ENCODE measurements around the gene SNX3. TPM values are rescaled to one million over a fixed set of nuclear protein-coding genes. Genes with fewer than 3 reads are reported as not detected.

Gene SNX3
- total RNA-seq, 1 donor from 2014 or later: 208 TPM

DNA sequence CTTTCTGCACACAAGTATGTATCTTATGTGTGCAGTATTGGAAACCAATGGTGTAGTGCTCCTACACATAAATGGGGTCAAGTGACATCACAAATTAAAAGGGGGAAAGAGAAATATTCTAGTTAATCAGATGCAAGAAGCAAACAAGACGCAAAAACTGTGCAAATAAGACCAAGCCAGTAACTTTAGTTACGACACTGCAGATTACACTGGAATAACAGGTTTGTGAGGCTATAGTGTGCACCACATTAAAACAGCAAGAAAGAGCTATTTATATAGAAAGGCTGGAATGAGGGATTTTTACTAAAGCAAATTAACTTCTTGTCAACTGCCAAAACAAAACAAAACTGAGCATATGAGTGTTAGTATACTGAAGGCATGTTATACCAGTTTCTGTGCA is 49.2 kb downstream of the SNX3 start:
- Histone ChIP-seq H3K4me1 (ENCODE audit: control insufficient read depth in 3 of 3, insufficient read depth in 3 of 3, low read length in 3 of 3) (no peaks in the 10 kb centered on the region), H3K36me3 (ENCODE audit: control insufficient read depth in 3 of 3, insufficient read depth in 3 of 3, low read length in 3 of 3) (peaks cover 2 to 22% (median 18%) of the 10 kb centered on the region in 3 donors), H3K9me3 (ENCODE audit: control insufficient read depth in 3 of 3, low read length in 3 of 3) (no peaks in the 10 kb centered on the region), H3K9ac (ENCODE audit: low read depth in 1 of 3, low read length in 3 of 3) (no peak overlapping the region), H3K27ac (ENCODE audit: low read depth, low read length) (no peak overlapping the region), H3K4me3 (ENCODE audit: low read length in 3 of 3) (no peak overlapping the region), H3K27me3 (ENCODE audit: control insufficient read depth in 3 of 3, insufficient read depth in 3 of 3, low read length in 3 of 3) (no peaks in the 10 kb centered on the region)

DNA sequence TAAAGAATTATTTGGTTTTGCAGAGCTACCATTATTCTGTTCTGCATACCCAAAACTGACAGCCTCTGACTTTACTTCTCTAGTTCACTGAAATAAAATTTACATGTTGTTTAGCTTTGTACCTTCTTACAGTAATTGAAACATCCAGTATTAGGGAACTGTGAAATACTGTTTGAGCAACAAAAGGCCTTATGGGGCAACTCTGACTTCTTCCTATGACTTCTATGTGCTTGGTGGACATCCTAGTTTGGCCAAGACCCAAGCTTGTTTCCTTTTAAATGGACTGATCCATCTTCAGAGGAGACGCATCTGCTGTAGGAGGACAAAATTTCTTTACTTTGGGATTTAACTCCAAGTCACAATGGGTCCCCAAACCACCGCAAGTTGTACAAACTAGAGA is 50.3 kb downstream of the SNX3 start:
- no peak overlapping the region for H3K4me3 ChIP-seq (ENCODE audit: low read length in 3 of 3)
- no peaks in the 10 kb centered on the region for H3K27me3 ChIP-seq (ENCODE audit: control insufficient read depth in 3 of 3, insufficient read depth in 3 of 3, low read length in 3 of 3)
- H3K9me3 ChIP-seq (ENCODE audit: control insufficient read depth in 3 of 3, low read length in 3 of 3): no peaks in the 10 kb centered on the region
- no peaks in the 10 kb centered on the region for H3K4me1 ChIP-seq (ENCODE audit: control insufficient read depth in 3 of 3, insufficient read depth in 3 of 3, low read length in 3 of 3)
- no peak overlapping the region for H3K27ac ChIP-seq (ENCODE audit: low read depth, low read length)
- peaks cover 2 to 22% (median 18%) of the 10 kb centered on the region in 3 donors for H3K36me3 ChIP-seq (ENCODE audit: control insufficient read depth in 3 of 3, insufficient read depth in 3 of 3, low read length in 3 of 3)
- no peak overlapping the region for H3K9ac ChIP-seq (ENCODE audit: low read depth in 1 of 3, low read length in 3 of 3)

DNA sequence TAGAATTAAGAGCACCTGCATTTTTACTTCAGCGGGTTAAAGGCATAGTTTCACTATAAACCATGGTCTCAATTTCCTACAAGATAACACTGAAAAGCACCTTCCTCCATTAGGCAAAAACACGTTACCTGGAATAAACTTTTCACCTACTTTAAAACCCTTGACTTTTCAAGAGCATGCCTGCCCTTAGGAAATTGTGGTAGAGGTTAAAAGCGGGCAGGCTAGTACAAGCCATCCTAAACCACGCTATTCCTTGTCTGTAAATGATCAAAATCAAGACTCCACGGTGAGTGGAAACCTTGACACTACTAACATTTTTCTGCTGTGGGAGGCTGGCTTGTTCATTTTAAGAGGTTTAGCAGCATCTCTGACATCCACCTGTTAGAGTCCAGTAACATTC is 51.1 kb downstream of the SNX3 start:
- peaks cover 2 to 22% (median 18%) of the 10 kb centered on the region in 3 donors for H3K36me3 ChIP-seq (ENCODE audit: control insufficient read depth in 3 of 3, insufficient read depth in 3 of 3, low read length in 3 of 3)
- H3K27ac ChIP-seq (ENCODE audit: low read depth, low read length): no peak overlapping the region
- no peak overlapping the region for H3K4me3 ChIP-seq (ENCODE audit: low read length in 3 of 3)
- H3K27me3 ChIP-seq (ENCODE audit: control insufficient read depth in 3 of 3, insufficient read depth in 3 of 3, low read length in 3 of 3): no peaks in the 10 kb centered on the region
- H3K9me3 ChIP-seq (ENCODE audit: control insufficient read depth in 3 of 3, low read length in 3 of 3): no peaks in the 10 kb centered on the region
- no peaks in the 10 kb centered on the region for H3K4me1 ChIP-seq (ENCODE audit: control insufficient read depth in 3 of 3, insufficient read depth in 3 of 3, low read length in 3 of 3)
- H3K9ac ChIP-seq (ENCODE audit: low read depth in 1 of 3, low read length in 3 of 3): no peak overlapping the region

DNA sequence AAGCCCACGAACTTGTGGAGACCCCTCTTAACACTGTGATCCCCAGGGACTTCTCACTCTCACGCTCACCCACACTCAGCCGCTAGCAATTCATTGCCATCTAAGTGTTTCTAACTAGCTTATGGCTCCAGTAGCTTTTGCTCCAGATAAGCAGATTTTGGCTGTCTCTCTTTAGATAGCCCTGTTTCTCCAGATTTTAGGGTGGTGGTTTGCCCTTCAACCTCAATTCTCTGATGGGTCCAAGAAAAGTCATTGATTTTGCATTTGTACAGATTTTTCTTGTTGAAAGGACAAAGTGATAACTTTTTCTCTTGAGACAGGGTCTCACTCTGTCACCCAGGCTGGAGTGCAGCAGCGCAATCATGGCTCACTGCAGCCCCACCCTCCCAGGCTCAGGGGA is 53.8 kb downstream of the SNX3 start:
- H3K36me3 ChIP-seq (ENCODE audit: control insufficient read depth in 3 of 3, insufficient read depth in 3 of 3, low read length in 3 of 3): peaks cover 2 to 18% (median 17%) of the 10 kb centered on the region in 3 donors
- H3K4me3 ChIP-seq (ENCODE audit: low read length in 3 of 3): no peak overlapping the region
- no peak overlapping the region for H3K9ac ChIP-seq (ENCODE audit: low read depth in 1 of 3, low read length in 3 of 3)
- H3K27ac ChIP-seq (ENCODE audit: low read depth, low read length): no peak overlapping the region
- peaks cover 3 to 7% (median 5%) of the 10 kb centered on the region in 3 donors for H3K4me1 ChIP-seq (ENCODE audit: control insufficient read depth in 3 of 3, insufficient read depth in 3 of 3, low read length in 3 of 3)
- H3K9me3 ChIP-seq (ENCODE audit: control insufficient read depth in 3 of 3, low read length in 3 of 3): no peaks in the 10 kb centered on the region
- H3K27me3 ChIP-seq (ENCODE audit: control insufficient read depth in 3 of 3, insufficient read depth in 3 of 3, low read length in 3 of 3): no peaks in the 10 kb centered on the region

DNA sequence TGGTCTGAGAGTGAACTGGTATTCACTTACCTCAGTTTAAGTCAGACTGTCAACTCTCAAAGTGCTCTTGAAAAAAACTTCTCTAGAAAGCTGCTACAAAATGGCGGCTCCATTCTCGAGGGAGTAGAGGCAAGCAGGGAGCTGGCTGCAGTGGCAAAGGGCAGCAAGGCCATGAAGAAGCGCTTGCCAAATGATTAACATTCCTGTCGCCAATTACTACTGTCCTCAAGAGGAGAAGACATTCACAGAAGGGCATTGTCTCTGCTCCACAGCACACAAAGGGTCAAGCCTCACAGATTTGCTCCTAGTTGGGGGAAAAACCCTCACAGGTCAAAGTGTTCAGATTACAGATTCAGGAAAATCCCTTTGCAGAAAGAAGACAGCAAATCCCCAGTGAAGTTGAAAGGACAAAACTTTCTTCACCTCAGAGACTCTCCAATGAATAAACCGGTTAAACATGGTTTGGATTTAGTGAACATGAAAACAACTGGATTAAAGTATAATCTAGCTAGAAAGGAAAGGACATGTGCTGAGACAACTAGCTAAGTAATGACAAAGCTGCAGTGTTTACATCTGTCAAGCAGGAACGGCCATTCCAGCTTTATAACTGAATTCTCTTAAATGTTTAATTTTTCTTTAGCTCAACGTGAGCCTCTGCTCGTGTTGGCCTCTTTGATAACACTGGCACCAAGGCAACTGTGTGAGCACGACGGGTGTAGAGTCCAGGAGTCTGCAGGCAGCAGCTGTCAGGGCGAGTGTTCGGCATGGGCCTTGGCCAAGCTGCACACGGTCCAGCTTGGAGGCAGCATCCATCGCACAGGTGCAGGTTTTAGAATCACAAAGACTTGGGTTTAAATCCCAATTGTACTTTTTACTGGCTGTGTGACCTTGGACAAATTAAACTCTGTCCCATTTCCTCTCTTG is 57.4 kb downstream of the SNX3 start:
- no peaks in the 10 kb centered on the region for H3K27me3 ChIP-seq (ENCODE audit: control insufficient read depth in 3 of 3, insufficient read depth in 3 of 3, low read length in 3 of 3)
- H3K27ac ChIP-seq (ENCODE audit: low read depth, low read length): no peak overlapping the region

DNA sequence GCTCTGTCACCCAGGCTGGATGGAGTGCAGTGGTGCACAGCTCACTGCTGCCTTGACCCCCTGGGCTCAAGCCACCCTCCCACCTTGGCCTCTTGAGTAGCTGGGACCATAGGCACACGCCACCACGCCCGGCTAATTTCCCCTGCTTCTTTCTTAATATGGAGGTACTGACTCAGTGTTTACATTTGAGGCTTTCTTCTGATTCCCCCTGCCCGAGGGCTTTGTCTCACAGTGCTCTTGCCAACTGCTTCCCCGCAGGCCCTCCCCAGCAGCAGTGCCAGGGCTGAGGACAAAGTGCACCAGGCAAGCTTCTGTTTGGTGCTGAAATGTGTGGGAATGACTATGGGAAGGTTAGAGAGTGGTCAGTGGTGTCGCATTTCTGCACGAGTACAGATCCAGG is 60.2 kb downstream of the SNX3 start:
- no peak overlapping the region for H3K27ac ChIP-seq (ENCODE audit: low read depth, low read length)
- peaks cover 3 to 7% (median 5%) of the 10 kb centered on the region in 3 donors for H3K4me1 ChIP-seq (ENCODE audit: control insufficient read depth in 3 of 3, insufficient read depth in 3 of 3, low read length in 3 of 3)
- no peak overlapping the region for H3K4me3 ChIP-seq (ENCODE audit: low read length in 3 of 3)
- H3K27me3 ChIP-seq (ENCODE audit: control insufficient read depth in 3 of 3, insufficient read depth in 3 of 3, low read length in 3 of 3): no peaks in the 10 kb centered on the region
- H3K9me3 ChIP-seq (ENCODE audit: control insufficient read depth in 3 of 3, low read length in 3 of 3): no peaks in the 10 kb centered on the region
- H3K9ac ChIP-seq (ENCODE audit: low read depth in 1 of 3, low read length in 3 of 3): no peak overlapping the region
- no peaks in the 10 kb centered on the region for H3K36me3 ChIP-seq (ENCODE audit: control insufficient read depth in 3 of 3, insufficient read depth in 3 of 3, low read length in 3 of 3)

More for the DNA sequence above, 57.4 kb downstream of the SNX3 start:
- no peak overlapping the region for H3K4me3 ChIP-seq (ENCODE audit: low read length in 3 of 3)
- H3K9me3 ChIP-seq (ENCODE audit: control insufficient read depth in 3 of 3, low read length in 3 of 3): no peaks in the 10 kb centered on the region
- peaks cover 3 to 7% (median 5%) of the 10 kb centered on the region in 3 donors for H3K4me1 ChIP-seq (ENCODE audit: control insufficient read depth in 3 of 3, insufficient read depth in 3 of 3, low read length in 3 of 3)
- H3K36me3 ChIP-seq (ENCODE audit: control insufficient read depth in 3 of 3, insufficient read depth in 3 of 3, low read length in 3 of 3): peaks cover 0 to 6% (median 3%) of the 10 kb centered on the region in 3 donors
- no peak overlapping the region for H3K9ac ChIP-seq (ENCODE audit: low read depth in 1 of 3, low read length in 3 of 3)

DNA sequence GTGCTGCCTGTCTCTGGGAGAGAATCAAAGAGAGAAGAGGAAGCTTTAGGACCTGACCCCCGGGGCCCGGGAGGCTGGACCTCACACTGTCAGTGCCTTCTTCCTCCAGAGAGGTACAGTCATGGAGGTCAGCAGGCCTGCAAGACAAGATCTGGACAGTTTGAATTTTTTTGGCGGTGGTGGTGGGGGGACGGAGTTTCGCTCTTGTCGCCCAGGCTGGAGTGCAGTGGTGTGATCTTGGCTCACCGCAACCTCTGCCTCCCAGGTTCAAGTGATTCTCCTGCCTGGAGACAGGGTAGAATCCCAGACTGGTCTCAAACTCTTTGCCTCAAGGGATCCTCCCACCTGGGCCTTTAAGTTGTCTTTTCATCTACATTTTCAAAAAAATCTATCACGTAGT is 60.7 kb downstream of the SNX3 start:
- H3K27ac ChIP-seq (ENCODE audit: low read depth, low read length): no peak overlapping the region
- no peak overlapping the region for H3K4me3 ChIP-seq (ENCODE audit: low read length in 3 of 3)
- no peaks in the 10 kb centered on the region for H3K9me3 ChIP-seq (ENCODE audit: control insufficient read depth in 3 of 3, low read length in 3 of 3)
- H3K27me3 ChIP-seq (ENCODE audit: control insufficient read depth in 3 of 3, insufficient read depth in 3 of 3, low read length in 3 of 3): peaks cover 0 to 2% (median 1%) of the 10 kb centered on the region in 3 donors
- H3K4me1 ChIP-seq (ENCODE audit: control insufficient read depth in 3 of 3, insufficient read depth in 3 of 3, low read length in 3 of 3): peaks cover 3 to 7% (median 5%) of the 10 kb centered on the region in 3 donors
- no peaks in the 10 kb centered on the region for H3K36me3 ChIP-seq (ENCODE audit: control insufficient read depth in 3 of 3, insufficient read depth in 3 of 3, low read length in 3 of 3)
- no peak overlapping the region for H3K9ac ChIP-seq (ENCODE audit: low read depth in 1 of 3, low read length in 3 of 3)

DNA sequence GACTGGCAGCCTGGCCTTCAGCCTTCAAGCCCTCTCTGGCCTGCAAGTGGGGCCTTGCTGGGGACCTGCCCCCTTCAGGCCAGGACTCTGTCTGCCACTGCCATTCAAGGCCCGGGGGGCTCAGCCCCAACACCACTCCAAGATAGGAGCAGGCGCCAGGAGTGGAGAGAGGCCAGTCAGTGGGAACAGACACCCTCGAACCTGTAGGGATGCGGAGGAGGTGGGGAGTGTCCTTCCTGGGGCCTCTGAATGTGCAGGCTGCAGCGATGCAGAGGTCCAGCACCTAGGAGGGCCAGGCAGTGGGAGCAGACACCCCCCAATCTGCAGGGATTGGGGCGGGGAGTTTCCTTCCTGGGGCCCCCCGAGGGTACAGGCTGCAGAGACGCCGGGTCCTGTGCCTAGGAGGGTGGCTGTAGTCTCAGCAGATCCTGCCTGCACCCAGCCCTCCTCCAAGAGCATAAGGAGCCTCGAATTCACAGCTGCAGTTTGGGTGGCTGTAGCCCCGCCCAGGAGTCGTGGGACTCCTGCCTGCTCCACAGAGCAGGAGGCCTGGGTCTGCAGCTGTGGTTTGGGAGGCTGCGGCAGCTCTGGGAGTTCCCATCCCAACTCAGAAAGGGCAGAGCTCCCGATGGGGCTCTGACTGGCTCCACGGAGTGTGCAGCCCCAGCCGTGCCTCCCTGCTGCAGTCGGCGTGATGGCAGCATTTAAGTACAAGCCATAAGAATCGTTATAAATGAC is 61.9 kb downstream of the SNX3 start:
- no peaks in the 10 kb centered on the region for H3K36me3 ChIP-seq (ENCODE audit: control insufficient read depth in 3 of 3, insufficient read depth in 3 of 3, low read length in 3 of 3)
- no peak overlapping the region for H3K27ac ChIP-seq (ENCODE audit: low read depth, low read length)
- H3K9me3 ChIP-seq (ENCODE audit: control insufficient read depth in 3 of 3, low read length in 3 of 3): no peaks in the 10 kb centered on the region
- no peak overlapping the region for H3K4me3 ChIP-seq (ENCODE audit: low read length in 3 of 3)
- no peak overlapping the region for H3K9ac ChIP-seq (ENCODE audit: low read depth in 1 of 3, low read length in 3 of 3)
- peaks cover 3 to 7% (median 5%) of the 10 kb centered on the region in 3 donors for H3K4me1 ChIP-seq (ENCODE audit: control insufficient read depth in 3 of 3, insufficient read depth in 3 of 3, low read length in 3 of 3)
- H3K27me3 ChIP-seq (ENCODE audit: control insufficient read depth in 3 of 3, insufficient read depth in 3 of 3, low read length in 3 of 3): peaks cover 0 to 6% (median 4%) of the 10 kb centered on the region in 3 donors

DNA sequence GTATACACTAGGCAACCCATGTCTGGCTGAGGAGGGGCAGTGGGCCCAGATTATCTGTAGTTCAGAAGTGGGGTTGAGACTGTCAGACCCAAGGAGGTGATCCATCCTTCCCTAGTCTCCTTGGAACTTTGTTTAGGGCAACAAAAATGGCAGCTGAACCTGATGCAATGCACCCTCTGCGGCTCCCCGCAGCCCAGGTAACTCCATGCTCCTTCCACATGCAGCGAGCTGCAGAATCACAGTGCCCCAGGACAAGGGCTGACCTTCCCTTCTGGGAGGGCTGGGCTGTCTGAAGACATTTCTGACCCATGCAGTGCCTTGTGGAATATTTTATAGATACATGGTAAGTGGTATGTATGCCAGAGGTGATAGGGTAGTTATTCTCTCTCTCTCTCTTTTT is 65.6 kb downstream of the SNX3 start:
- no peaks in the 10 kb centered on the region for H3K4me1 ChIP-seq (ENCODE audit: control insufficient read depth in 3 of 3, insufficient read depth in 3 of 3, low read length in 3 of 3)
- no peak overlapping the region for H3K9ac ChIP-seq (ENCODE audit: low read depth in 1 of 3, low read length in 3 of 3)
- H3K27ac ChIP-seq (ENCODE audit: low read depth, low read length): no peak overlapping the region
- H3K27me3 ChIP-seq (ENCODE audit: control insufficient read depth in 3 of 3, insufficient read depth in 3 of 3, low read length in 3 of 3): peaks cover 4 to 10% (median 6%) of the 10 kb centered on the region in 3 donors
- H3K36me3 ChIP-seq (ENCODE audit: control insufficient read depth in 3 of 3, insufficient read depth in 3 of 3, low read length in 3 of 3): no peaks in the 10 kb centered on the region
- H3K9me3 ChIP-seq (ENCODE audit: control insufficient read depth in 3 of 3, low read length in 3 of 3): no peaks in the 10 kb centered on the region
- no peak overlapping the region for H3K4me3 ChIP-seq (ENCODE audit: low read length in 3 of 3)

DNA sequence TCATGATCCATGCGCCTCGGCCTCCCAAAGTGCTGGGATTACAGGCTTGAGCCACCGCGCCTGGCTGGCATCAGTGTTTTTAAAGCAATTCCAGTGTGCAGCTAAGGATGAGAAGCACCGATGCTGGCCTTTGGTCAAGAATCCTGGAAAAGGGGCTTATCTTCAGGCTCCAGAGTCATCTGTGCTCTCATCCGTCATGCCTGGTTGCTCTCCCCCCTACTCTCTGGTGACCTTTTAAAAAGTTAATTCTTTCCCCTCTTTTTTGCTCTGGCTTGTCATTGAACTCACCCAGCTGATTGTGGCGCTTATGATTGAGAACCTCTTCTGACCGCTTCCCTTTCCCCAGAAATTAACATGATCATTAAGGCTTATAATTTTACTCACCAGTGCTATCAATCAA is 66.3 kb downstream of the SNX3 start:
- Histone ChIP-seq H3K9ac (ENCODE audit: low read depth in 1 of 3, low read length in 3 of 3) (no peak overlapping the region), H3K9me3 (ENCODE audit: control insufficient read depth in 3 of 3, low read length in 3 of 3) (no peaks in the 10 kb centered on the region), H3K27me3 (ENCODE audit: control insufficient read depth in 3 of 3, insufficient read depth in 3 of 3, low read length in 3 of 3) (peaks cover 4 to 10% (median 6%) of the 10 kb centered on the region in 3 donors), H3K4me1 (ENCODE audit: control insufficient read depth in 3 of 3, insufficient read depth in 3 of 3, low read length in 3 of 3) (no peaks in the 10 kb centered on the region), H3K27ac (ENCODE audit: low read depth, low read length) (no peak overlapping the region), H3K4me3 (ENCODE audit: low read length in 3 of 3) (no peak overlapping the region), H3K36me3 (ENCODE audit: control insufficient read depth in 3 of 3, insufficient read depth in 3 of 3, low read length in 3 of 3) (no peaks in the 10 kb centered on the region)
